Liver (tissue), 9 donors: Measurements from ENCODE around the gene TREH. TPM values are rescaled to one million over a fixed set of nuclear protein-coding genes. Genes with fewer than 3 reads are reported as not detected.

Source experiments
- DNase-seq: peaks from one replicate; pipeline ENCODE4 v3.0.0-alpha.2; 2017; ENCODE audit warnings: low spot score
- H3K27ac ChIP-seq, 2 donors: one replicate each; pipeline ENCODE4 v1.7.0; 2013; ENCODE audit warnings: inconsistent platforms in 2 of 2, low read length in 2 of 2, control low read depth in 1 of 2, low read depth in 1 of 2, mild to moderate bottlenecking in 1 of 2
- H3K27me3 ChIP-seq, 4 donors: one replicate each; pipeline versions ENCODE4 v1.6.1 to v1.7.0; 2013; ENCODE audit warnings: low read length in 3 of 4, inconsistent platforms in 1 of 4, mild to moderate bottlenecking in 1 of 4, moderate library complexity in 1 of 4; ENCODE audit not compliant: control insufficient read depth in 4 of 4, insufficient read depth in 4 of 4
- H3K36me3 ChIP-seq, 4 donors: one replicate each; pipeline versions ENCODE4 v1.6.1 to v1.7.0; 2013; ENCODE audit warnings: low read length in 3 of 4, mild to moderate bottlenecking in 3 of 4, low read depth in 1 of 4, moderate library complexity in 1 of 4; ENCODE audit not compliant: control insufficient read depth in 4 of 4, insufficient read depth in 3 of 4
- H3K4me1 ChIP-seq, 4 donors: one replicate each; pipeline versions ENCODE4 v1.6.1 to v1.7.0; 2013; ENCODE audit warnings: low read length in 3 of 4, mild to moderate bottlenecking in 3 of 4, moderate library complexity in 1 of 4; ENCODE audit not compliant: control insufficient read depth in 4 of 4, insufficient read depth in 4 of 4
- H3K4me3 ChIP-seq, 3 donors: one replicate each; pipeline versions ENCODE4 v1.6.1 to v1.7.0; 2013; ENCODE audit warnings: low read length in 3 of 3, control low read depth in 1 of 3, low read depth in 1 of 3, mild to moderate bottlenecking in 1 of 3
- H3K9ac ChIP-seq, 2 donors: one replicate each; pipeline ENCODE4 v1.7.0; 2013; ENCODE audit warnings: low read length in 2 of 2, mild to moderate bottlenecking in 2 of 2, moderate library complexity in 2 of 2, control low read depth in 1 of 2, low read depth in 1 of 2
- H3K9me3 ChIP-seq, 4 donors: one replicate each; pipeline versions ENCODE4 v1.6.1 to v1.7.0; 2013; ENCODE audit warnings: low read length in 3 of 4; ENCODE audit not compliant: control insufficient read depth in 4 of 4
- EGR1 ChIP-seq, 2 donors: IDR thresholded peaks; 2 replicates each; pipeline ENCODE4 v1.6.1; 2016 to 2018; ENCODE audit warnings: antibody characterized with exemption in 2 of 2, low read depth in 2 of 2
- FOXA1 ChIP-seq: IDR thresholded peaks from 2 replicates; pipeline ENCODE4 v1.6.1; 2016; ENCODE audit warnings: antibody characterized with exemption
- FOXA2 ChIP-seq: IDR thresholded peaks from 2 replicates; pipeline ENCODE4 v1.6.1; 2016; ENCODE audit warnings: antibody characterized with exemption
- GABPA ChIP-seq, 2 donors: IDR thresholded peaks in 1 of 2; conservative IDR thresholded peaks in 1 of 2; 2 replicates each; pipeline ENCODE4 v1.6.1; 2016; ENCODE audit warnings: antibody characterized with exemption in 2 of 2, mild to moderate bottlenecking in 1 of 2, moderate library complexity in 1 of 2
- HNF4A ChIP-seq, 2 donors: conservative IDR thresholded peaks; 2 replicates each; pipeline ENCODE4 v1.6.1; 2016; ENCODE audit warnings: antibody characterized with exemption in 2 of 2, mild to moderate bottlenecking in 2 of 2
- HNF4G ChIP-seq: IDR thresholded peaks from 2 replicates; pipeline ENCODE4 v1.6.1; 2016; ENCODE audit warnings: antibody characterized with exemption
- JUND ChIP-seq, 2 donors: IDR thresholded peaks; 2 replicates each; pipeline ENCODE4 v1.6.1; 2016; ENCODE audit warnings: antibody characterized with exemption in 2 of 2
- NR2F2 ChIP-seq: IDR thresholded peaks from 2 replicates; pipeline ENCODE4 v1.6.1; 2016; ENCODE audit warnings: antibody characterized with exemption
- RAD21 ChIP-seq, 2 donors: IDR thresholded peaks; 2 replicates each; pipeline ENCODE4 v1.6.1; 2016; ENCODE audit warnings: antibody characterized with exemption in 2 of 2, mild to moderate bottlenecking in 2 of 2
- RXRA ChIP-seq, 2 donors: IDR thresholded peaks; 2 replicates each; pipeline ENCODE4 v1.6.1; 2017 to 2018; ENCODE audit warnings: antibody characterized with exemption in 2 of 2, mild to moderate bottlenecking in 1 of 2
- SP1 ChIP-seq: IDR thresholded peaks from 2 replicates; pipeline ENCODE4 v1.6.1; 2018; ENCODE audit warnings: antibody characterized with exemption, mild to moderate bottlenecking
- TAF1 ChIP-seq: conservative IDR thresholded peaks from 2 replicates; pipeline ENCODE4 v1.6.1; 2016; ENCODE audit warnings: antibody characterized with exemption, mild to moderate bottlenecking
- YY1 ChIP-seq: IDR thresholded peaks from 2 replicates; pipeline ENCODE4 v1.6.1; 2016; ENCODE audit warnings: antibody characterized with exemption, mild to moderate bottlenecking
- WGBS: extraction: QIAGEN DNeasy Blood & Tissue Kit; methylation state at CpG from one replicate; pipeline ENCODE4 v1.1.7; 2013; 5-methylcytosine and 5-hydroxymethylcytosine counted together
- polyA plus RNA-seq, 2 donors: library from polyadenylated mRNA; stranded (reverse) in 1 of 2; unstranded in 1 of 2; fragments of 200-250 nt in 1 of 2; fragments of >200 nt in 1 of 2; fragmentation: Nextera tagmentation in 1 of 2; extraction: Ambion mirVana in 1 of 2; gene quantifications; one replicate each; pipeline versions ENCODE4 v1.2.1 to v1.2.3, GENCODE V29; 2013 to 2015
- total RNA-seq, 2 donors: library from RNA; depleted of rRNA; stranded (reverse); fragments of >200 nt; gene quantifications; one replicate each; pipeline ENCODE4 v1.2.3, GENCODE V29; 2014
- TF ChIP-seq, protein P1 (sequence below): IDR thresholded peaks from 2 replicates; pipeline ENCODE4 v1.6.1; 2016; ENCODE audit warnings: antibody characterized with exemption
- TF ChIP-seq, protein P2 (sequence below): IDR thresholded peaks from 2 replicates; pipeline ENCODE4 v1.6.1; 2016; ENCODE audit warnings: antibody characterized with exemption
- TF ChIP-seq, protein P3 (sequence below): IDR thresholded peaks from 2 replicates; pipeline ENCODE4 v1.6.1; 2016; ENCODE audit warnings: antibody characterized with exemption
- TF ChIP-seq, protein P4 (sequence below): IDR thresholded peaks from 2 replicates; pipeline ENCODE4 v1.6.1; 2016; ENCODE audit warnings: antibody characterized with exemption, mild to moderate bottlenecking
- TF ChIP-seq, protein P5 (sequence below): fragments of 150-350 bp; IDR thresholded peaks from 2 replicates; pipeline ENCODE4 v1.5.1; 2017; ENCODE audit warnings: improper control_type of control experiment, low read depth, low read length; ENCODE audit not compliant: missing input control
- donor health status: healthy.
- donor health status: healthy.
- donor health status: healthy.
- donor health status: healthy.
- donor health status: healthy.

Gene TREH
- total and polyA plus RNA-seq, 4 donors: 0.50 to 1.2 (median 0.84) TPM; not detected in 1

DNA sequence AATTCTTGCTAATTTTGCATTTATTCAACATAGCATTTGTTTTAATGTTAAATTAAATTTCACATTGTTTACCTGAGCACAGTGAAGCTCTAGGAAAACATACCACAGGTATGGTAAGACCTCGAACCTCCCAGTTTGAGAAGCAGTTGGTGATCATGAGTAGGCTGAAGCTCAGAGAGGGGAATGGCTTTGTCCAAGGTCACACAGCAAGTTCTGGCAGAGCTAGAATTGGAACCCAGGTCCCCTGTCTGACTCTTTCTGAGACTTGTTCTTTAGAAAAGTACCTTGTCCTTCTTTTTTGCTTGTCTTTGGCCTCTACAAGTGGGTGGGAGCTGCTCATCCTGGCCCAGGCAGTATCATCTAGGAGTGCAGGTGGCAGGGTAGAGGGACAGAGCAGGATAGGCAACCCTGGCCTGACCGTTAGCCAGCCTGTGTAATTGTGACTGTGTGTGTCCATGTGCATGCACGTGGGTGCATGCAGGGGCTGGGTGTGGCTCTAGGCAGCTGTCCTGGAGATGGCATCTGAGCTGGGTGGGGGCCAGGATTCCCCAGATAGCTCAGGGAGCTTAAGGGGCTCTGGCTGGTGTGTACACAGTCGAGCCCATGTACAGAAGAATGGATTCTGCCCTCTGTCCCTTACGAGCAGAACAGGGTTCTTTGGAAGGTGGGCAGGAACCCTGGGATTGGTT, 50.4 kb downstream of the TREH start:
- no peaks in the 10 kb centered on the region for H3K9me3 ChIP-seq
- WGBS: 65% methylated on average over 5 of the region's 5 CpGs
- no peak overlapping the region for H3K9ac ChIP-seq
- H3K36me3 ChIP-seq: peaks cover 0 to 3% (median 0%) of the 10 kb centered on the region in 4 donors
- no peaks in the 10 kb centered on the region for H3K27me3 ChIP-seq
- DNase-seq: no peak
- H3K4me3 ChIP-seq: no peak overlapping the region
- peaks cover 0 to under 1% (median 0%) of the 10 kb centered on the region in 4 donors for H3K4me1 ChIP-seq
- TF ChIP-seq JUND (IDR thresholded peaks at IDR 0.05): no peak
- TF ChIP-seq, protein P1, sequence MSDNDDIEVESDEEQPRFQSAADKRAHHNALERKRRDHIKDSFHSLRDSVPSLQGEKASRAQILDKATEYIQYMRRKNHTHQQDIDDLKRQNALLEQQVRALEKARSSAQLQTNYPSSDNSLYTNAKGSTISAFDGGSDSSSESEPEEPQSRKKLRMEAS: no peak
- TF ChIP-seq, protein P2, sequence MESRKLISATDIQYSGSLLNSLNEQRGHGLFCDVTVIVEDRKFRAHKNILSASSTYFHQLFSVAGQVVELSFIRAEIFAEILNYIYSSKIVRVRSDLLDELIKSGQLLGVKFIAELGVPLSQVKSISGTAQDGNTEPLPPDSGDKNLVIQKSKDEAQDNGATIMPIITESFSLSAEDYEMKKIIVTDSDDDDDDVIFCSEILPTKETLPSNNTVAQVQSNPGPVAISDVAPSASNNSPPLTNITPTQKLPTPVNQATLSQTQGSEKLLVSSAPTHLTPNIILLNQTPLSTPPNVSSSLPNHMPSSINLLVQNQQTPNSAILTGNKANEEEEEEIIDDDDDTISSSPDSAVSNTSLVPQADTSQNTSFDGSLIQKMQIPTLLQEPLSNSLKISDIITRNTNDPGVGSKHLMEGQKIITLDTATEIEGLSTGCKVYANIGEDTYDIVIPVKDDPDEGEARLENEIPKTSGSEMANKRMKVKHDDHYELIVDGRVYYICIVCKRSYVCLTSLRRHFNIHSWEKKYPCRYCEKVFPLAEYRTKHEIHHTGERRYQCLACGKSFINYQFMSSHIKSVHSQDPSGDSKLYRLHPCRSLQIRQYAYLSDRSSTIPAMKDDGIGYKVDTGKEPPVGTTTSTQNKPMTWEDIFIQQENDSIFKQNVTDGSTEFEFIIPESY: no peak
- no peak for TF ChIP-seq EGR1 (IDR thresholded peaks at IDR 0.05; ENCODE audit: low read depth in 2 of 2)
- no peak for TF ChIP-seq YY1
- TF ChIP-seq, protein P3, sequence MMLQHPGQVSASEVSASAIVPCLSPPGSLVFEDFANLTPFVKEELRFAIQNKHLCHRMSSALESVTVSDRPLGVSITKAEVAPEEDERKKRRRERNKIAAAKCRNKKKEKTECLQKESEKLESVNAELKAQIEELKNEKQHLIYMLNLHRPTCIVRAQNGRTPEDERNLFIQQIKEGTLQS: no peak
- TF ChIP-seq HNF4A (conservative IDR thresholded peaks at IDR 0.05): no peak
- TF ChIP-seq HNF4G: no peak
- TF ChIP-seq NR2F2: no peak
- TF ChIP-seq GABPA (IDR thresholded peaks at IDR 0.05 in 1 of 2, conservative IDR thresholded peaks at IDR 0.05 in 1 of 2): no peak
- no peak for TF ChIP-seq TAF1
- TF ChIP-seq RAD21 (IDR thresholded peaks at IDR 0.05): no peak
- no peak for TF ChIP-seq RXRA (IDR thresholded peaks at IDR 0.05)
- no peak for TF ChIP-seq SP1
- TF ChIP-seq, protein P4, sequence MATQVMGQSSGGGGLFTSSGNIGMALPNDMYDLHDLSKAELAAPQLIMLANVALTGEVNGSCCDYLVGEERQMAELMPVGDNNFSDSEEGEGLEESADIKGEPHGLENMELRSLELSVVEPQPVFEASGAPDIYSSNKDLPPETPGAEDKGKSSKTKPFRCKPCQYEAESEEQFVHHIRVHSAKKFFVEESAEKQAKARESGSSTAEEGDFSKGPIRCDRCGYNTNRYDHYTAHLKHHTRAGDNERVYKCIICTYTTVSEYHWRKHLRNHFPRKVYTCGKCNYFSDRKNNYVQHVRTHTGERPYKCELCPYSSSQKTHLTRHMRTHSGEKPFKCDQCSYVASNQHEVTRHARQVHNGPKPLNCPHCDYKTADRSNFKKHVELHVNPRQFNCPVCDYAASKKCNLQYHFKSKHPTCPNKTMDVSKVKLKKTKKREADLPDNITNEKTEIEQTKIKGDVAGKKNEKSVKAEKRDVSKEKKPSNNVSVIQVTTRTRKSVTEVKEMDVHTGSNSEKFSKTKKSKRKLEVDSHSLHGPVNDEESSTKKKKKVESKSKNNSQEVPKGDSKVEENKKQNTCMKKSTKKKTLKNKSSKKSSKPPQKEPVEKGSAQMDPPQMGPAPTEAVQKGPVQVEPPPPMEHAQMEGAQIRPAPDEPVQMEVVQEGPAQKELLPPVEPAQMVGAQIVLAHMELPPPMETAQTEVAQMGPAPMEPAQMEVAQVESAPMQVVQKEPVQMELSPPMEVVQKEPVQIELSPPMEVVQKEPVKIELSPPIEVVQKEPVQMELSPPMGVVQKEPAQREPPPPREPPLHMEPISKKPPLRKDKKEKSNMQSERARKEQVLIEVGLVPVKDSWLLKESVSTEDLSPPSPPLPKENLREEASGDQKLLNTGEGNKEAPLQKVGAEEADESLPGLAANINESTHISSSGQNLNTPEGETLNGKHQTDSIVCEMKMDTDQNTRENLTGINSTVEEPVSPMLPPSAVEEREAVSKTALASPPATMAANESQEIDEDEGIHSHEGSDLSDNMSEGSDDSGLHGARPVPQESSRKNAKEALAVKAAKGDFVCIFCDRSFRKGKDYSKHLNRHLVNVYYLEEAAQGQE: no peak
- TF ChIP-seq FOXA1: no peak
- TF ChIP-seq, protein P5, sequence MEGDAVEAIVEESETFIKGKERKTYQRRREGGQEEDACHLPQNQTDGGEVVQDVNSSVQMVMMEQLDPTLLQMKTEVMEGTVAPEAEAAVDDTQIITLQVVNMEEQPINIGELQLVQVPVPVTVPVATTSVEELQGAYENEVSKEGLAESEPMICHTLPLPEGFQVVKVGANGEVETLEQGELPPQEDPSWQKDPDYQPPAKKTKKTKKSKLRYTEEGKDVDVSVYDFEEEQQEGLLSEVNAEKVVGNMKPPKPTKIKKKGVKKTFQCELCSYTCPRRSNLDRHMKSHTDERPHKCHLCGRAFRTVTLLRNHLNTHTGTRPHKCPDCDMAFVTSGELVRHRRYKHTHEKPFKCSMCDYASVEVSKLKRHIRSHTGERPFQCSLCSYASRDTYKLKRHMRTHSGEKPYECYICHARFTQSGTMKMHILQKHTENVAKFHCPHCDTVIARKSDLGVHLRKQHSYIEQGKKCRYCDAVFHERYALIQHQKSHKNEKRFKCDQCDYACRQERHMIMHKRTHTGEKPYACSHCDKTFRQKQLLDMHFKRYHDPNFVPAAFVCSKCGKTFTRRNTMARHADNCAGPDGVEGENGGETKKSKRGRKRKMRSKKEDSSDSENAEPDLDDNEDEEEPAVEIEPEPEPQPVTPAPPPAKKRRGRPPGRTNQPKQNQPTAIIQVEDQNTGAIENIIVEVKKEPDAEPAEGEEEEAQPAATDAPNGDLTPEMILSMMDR: no peak
- no peak for TF ChIP-seq FOXA2
- no peak overlapping the region for H3K27ac ChIP-seq
